ENCODE measurements around the gene GNG12. TPM values are rescaled to one million over a fixed set of nuclear protein-coding genes. Genes with fewer than 3 reads are reported as not detected.
A peak's percentile ranks its signal among the peaks of the same experiment; 100 is the strongest.

GNG12 gene
- polyA plus RNA-seq, 1 donor (not counting 4 experiments of a cell fraction or from before 2014, with no cell fraction given), result 208 TPM

DNA sequence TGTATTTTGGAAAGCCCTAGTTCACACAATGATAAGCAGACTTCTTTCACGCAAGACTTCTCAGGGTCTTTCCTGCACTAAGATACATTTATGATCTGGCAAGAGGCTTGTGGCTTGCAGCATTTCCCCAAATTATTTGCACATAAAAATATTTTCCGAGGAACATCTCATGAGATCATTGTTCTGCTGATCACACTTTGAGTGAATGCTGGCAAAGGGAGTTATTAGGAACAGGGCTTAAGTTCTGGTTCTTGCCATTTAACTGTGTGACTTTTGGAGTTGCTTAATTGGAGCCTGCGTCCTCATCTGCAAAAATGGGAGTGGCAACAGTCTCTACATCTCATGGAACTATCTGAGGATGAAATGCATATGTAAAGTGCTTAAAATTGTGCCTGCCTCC is 98.1 kb downstream of the GNG12 start:
- no peak for DNase-seq (ENCODE audit: low read depth, low spot score)
- Histone ChIP-seq H3K9ac (ENCODE audit: control insufficient read depth, extremely low read depth, insufficient read depth, low read length) (no peak overlapping the region), H3K4me1 (ENCODE audit: control insufficient read depth, extremely low read depth, insufficient read depth, low read length) (peaks cover 33% of the 10 kb centered on the region), H4K20me1 (ENCODE audit: control insufficient read depth, extremely low read depth, insufficient read depth, low read length) (no peaks in the 10 kb centered on the region), H3K4me2 (ENCODE audit: control insufficient read depth, extremely low read depth, insufficient read depth, low read depth, low read length) (no peak overlapping the region), H3K9me1 (ENCODE audit: control insufficient read depth, extremely low read depth, insufficient read depth, low read length) (no peaks in the 10 kb centered on the region), H3K79me2 (ENCODE audit: control insufficient read depth, insufficient read depth, low read length) (peaks cover 48% of the 10 kb centered on the region), H3K27me3 (ENCODE audit: control insufficient read depth, extremely low read depth, insufficient read depth, low read length) (no peaks in the 10 kb centered on the region), H3K9me3 (ENCODE audit: control insufficient read depth, low read depth, low read length) (no peaks in the 10 kb centered on the region), H3K36me3 (ENCODE audit: control insufficient read depth in 2 of 2, extremely low read depth in 1 of 2, insufficient read depth in 2 of 2, low read length in 2 of 2) (peaks cover 3 to 10% of the 10 kb centered on the region in 2 experiments), H3K4me3 (ENCODE audit: control insufficient read depth in 2 of 3, extremely low read depth in 1 of 3, insufficient read depth in 2 of 3, low read depth in 1 of 3, low read length in 3 of 3) (no peak overlapping the region), H3K27ac (ENCODE audit: control insufficient read depth, insufficient read depth, low read length) (peak overlapping the region; percentile 87), H2AFZ (ENCODE audit: control insufficient read depth, low read length) (no peak overlapping the region)
- dilution Hi-C loops (cut with MboI; ENCODE audit: extremely low pct_ligation_motif_present, low sequenced_read_pairs), result no loop called here
- FAIRE-seq, result no peak
- TF ChIP-seq EZH2 (IDR thresholded peaks at IDR 0.05; ENCODE audit: low read length), result no peak
- TF ChIP-seq CTCF (optimal IDR thresholded peaks at IDR 0.05 in 1 of 3, IDR thresholded peaks at IDR 0.05 in 1 of 3, conservative IDR thresholded peaks at IDR 0.05 in 1 of 3; ENCODE audit: extremely low read depth in 1 of 3, insufficient read depth in 2 of 3, low read length in 3 of 3), result no peak

GRCh38 chr1:67734323-67734690 is 99.0 kb downstream of the GNG12 start:
- no peak for DNase-seq (ENCODE audit: low read depth, low spot score)
- TF ChIP-seq EZH2 (IDR thresholded peaks at IDR 0.05; ENCODE audit: low read length), result no peak
- no peak for TF ChIP-seq CTCF (optimal IDR thresholded peaks at IDR 0.05 in 1 of 3, IDR thresholded peaks at IDR 0.05 in 1 of 3, conservative IDR thresholded peaks at IDR 0.05 in 1 of 3; ENCODE audit: extremely low read depth in 1 of 3, insufficient read depth in 2 of 3, low read length in 3 of 3)
- dilution Hi-C loops (cut with MboI; ENCODE audit: extremely low pct_ligation_motif_present, low sequenced_read_pairs), result no loop called here
- Histone ChIP-seq H3K9ac (ENCODE audit: control insufficient read depth, extremely low read depth, insufficient read depth, low read length) (no peak overlapping the region), H3K4me3 (ENCODE audit: control insufficient read depth in 2 of 3, extremely low read depth in 1 of 3, insufficient read depth in 2 of 3, low read depth in 1 of 3, low read length in 3 of 3) (no peak overlapping the region), H3K4me2 (ENCODE audit: control insufficient read depth, extremely low read depth, insufficient read depth, low read depth, low read length) (no peak overlapping the region), H3K9me1 (ENCODE audit: control insufficient read depth, extremely low read depth, insufficient read depth, low read length) (no peaks in the 10 kb centered on the region), H3K4me1 (ENCODE audit: control insufficient read depth, extremely low read depth, insufficient read depth, low read length) (peaks cover 33% of the 10 kb centered on the region), H3K27me3 (ENCODE audit: control insufficient read depth, extremely low read depth, insufficient read depth, low read length) (no peaks in the 10 kb centered on the region), H3K27ac (ENCODE audit: control insufficient read depth, insufficient read depth, low read length) (no peak overlapping the region), H4K20me1 (ENCODE audit: control insufficient read depth, extremely low read depth, insufficient read depth, low read length) (no peaks in the 10 kb centered on the region), H2AFZ (ENCODE audit: control insufficient read depth, low read length) (no peak overlapping the region), H3K36me3 (ENCODE audit: control insufficient read depth in 2 of 2, extremely low read depth in 1 of 2, insufficient read depth in 2 of 2, low read length in 2 of 2) (peaks cover 2 to 7% of the 10 kb centered on the region in 2 experiments), H3K9me3 (ENCODE audit: control insufficient read depth, low read depth, low read length) (no peaks in the 10 kb centered on the region), H3K79me2 (ENCODE audit: control insufficient read depth, insufficient read depth, low read length) (peaks cover 53% of the 10 kb centered on the region)
- no peak for FAIRE-seq

All from keratinocyte (primary cell).